ENCODE results near the gene MRPS18C. TPM values are rescaled to one million over a fixed set of nuclear protein-coding genes. Genes with fewer than 3 reads are reported as not detected.
A peak's percentile ranks its signal among the peaks of the same experiment; 100 is the strongest.
"Not testable (repeated sequence)": the region's sequence is repeated elsewhere in the genome, so short reads cannot be mapped to it uniquely, and the experiment has no call there.

Gene MRPS18C
- total RNA-seq, 4 donors from 2014 or later = 16.8 to 34.1 (median 21.3) TPM

DNA sequence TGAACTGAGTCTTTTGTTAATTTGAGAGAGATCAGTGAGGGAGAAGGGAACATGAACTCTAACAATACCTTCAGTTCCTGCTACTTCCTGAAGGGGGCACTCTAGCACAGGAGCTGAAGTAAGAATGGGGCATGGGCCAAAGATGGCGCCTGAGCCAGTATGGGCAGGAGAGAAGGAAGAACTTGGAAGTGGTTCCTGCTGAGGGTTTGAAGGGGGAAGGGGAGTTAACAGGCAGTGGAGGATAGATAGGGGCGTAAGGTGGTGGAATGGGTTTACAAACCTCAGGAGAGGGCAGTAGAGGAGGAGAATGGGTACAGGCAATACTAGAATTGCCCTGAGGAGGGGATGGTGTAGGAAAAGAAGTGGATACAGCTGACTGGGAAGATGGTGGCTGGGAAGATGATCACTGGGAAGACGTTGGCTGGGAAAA, 53.3 kb downstream of the MRPS18C start:
- 67% methylated on average over 3 of the region's 3 CpGs for WGBS
- DNase-seq (ENCODE audit: low spot score in 2 of 2) = peak; percentile 68 to 81

DNA sequence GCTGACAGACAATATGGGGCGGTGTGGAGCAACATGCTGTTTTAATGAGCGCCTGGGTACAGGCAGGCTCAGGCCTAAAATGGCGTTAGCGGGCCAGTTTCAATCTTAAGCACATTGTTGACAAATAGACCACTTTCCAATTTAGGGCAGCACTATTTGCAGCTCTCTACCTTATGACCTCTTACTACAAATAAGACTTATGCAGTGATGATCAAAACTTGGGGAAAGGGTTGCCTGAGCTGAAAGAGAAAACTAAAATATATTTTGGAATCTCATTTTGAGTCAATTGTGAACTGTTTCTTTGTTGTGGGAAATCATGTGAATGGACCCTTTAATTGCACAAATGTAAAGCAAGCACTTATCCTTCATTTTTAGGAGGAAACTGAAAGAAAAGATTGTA, 54.6 kb downstream of the MRPS18C start:
- no peak overlapping the region for H3K4me3 ChIP-seq
- no peaks in the 10 kb centered on the region for H3K27me3 ChIP-seq
- H3K9me3 ChIP-seq = no peaks in the 10 kb centered on the region
- no peak overlapping the region for H3K27ac ChIP-seq
- no peaks in the 10 kb centered on the region for H3K4me1 ChIP-seq
- DNase-seq (ENCODE audit: low spot score in 2 of 2) = no peak
- TF ChIP-seq POLR2A (IDR thresholded peaks at IDR 0.05) (no peak), EP300 (IDR thresholded peaks at IDR 0.05) (no peak), POLR2AphosphoS5 (IDR thresholded peaks at IDR 0.05) (no peak)
- TF ChIP-seq, protein P1, sequence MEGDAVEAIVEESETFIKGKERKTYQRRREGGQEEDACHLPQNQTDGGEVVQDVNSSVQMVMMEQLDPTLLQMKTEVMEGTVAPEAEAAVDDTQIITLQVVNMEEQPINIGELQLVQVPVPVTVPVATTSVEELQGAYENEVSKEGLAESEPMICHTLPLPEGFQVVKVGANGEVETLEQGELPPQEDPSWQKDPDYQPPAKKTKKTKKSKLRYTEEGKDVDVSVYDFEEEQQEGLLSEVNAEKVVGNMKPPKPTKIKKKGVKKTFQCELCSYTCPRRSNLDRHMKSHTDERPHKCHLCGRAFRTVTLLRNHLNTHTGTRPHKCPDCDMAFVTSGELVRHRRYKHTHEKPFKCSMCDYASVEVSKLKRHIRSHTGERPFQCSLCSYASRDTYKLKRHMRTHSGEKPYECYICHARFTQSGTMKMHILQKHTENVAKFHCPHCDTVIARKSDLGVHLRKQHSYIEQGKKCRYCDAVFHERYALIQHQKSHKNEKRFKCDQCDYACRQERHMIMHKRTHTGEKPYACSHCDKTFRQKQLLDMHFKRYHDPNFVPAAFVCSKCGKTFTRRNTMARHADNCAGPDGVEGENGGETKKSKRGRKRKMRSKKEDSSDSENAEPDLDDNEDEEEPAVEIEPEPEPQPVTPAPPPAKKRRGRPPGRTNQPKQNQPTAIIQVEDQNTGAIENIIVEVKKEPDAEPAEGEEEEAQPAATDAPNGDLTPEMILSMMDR (IDR thresholded peaks at IDR 0.05) = no peak
- H3K36me3 ChIP-seq = no peaks in the 10 kb centered on the region
- 94% methylated on average over 4 of the region's 4 CpGs for WGBS

More for the DNA sequence above, 53.3 kb downstream of the MRPS18C start:
- H3K27ac ChIP-seq, H3K9me3 ChIP-seq, H3K27me3 ChIP-seq, H3K4me1 ChIP-seq, H3K4me3 ChIP-seq, H3K36me3 ChIP-seq: not testable (repeated sequence)
- TF ChIP-seq, protein P1 (IDR thresholded peaks at IDR 0.05) = peak; percentile 69 to 72

Other genes with a start within 250 kb of the MRPS18C start
- gene COQ2, start 171.3 kb upstream of the MRPS18C start, total RNA-seq = 10 to 100 TPM in 3 of 4 donors, 1 to 10 TPM in 1; 8.0 to 17.2 (median 13.4) TPM
- 10 to 100 TPM in 1 of 4 donors, 1 to 10 TPM in 3; 4.8 to 10.6 (median 9.3) TPM for gene HPSE, start 121.2 kb upstream of the MRPS18C start, total RNA-seq
- 10 to 100 TPM in 2 of 4 donors, 1 to 10 TPM in 2; 8.1 to 16.4 (median 11.9) TPM for gene HELQ, start 235 bp upstream of the MRPS18C start, total RNA-seq
- 10 to 100 TPM in 2 of 4 donors, 1 to 10 TPM in 2; 6.5 to 11.4 (median 10.3) TPM for gene ABRAXAS1, start 29.0 kb downstream of the MRPS18C start, total RNA-seq
- gene GPAT3, start 80.0 kb downstream of the MRPS18C start, total RNA-seq = 1 to 10 TPM; 2.3 to 7.3 (median 4.5) TPM

All from suprapubic skin (tissue), 4 donors.